DND-41 (cell line): ENCODE results near the gene ALKAL2.
A peak's percentile ranks its signal among the peaks of the same experiment; 100 is the strongest.

Experiments
- CTCF ChIP-seq: IDR thresholded peaks from 2 replicates; pipeline ENCODE4 v1.5.1; 2012; ENCODE audit warnings: borderline replicate concordance, low read length, moderate library complexity, mild to moderate bottlenecking; ENCODE audit not compliant: poor library complexity, severe bottlenecking; ENCODE audit errors: extremely low read depth
- EZH2 ChIP-seq: IDR thresholded peaks from 3 replicates; pipeline ENCODE4 v1.6.1; 2012; ENCODE audit warnings: borderline replicate concordance, low read depth, mild to moderate bottlenecking, moderate library complexity, low read length, inconsistent platforms; ENCODE audit not compliant: severe bottlenecking

DNA sequence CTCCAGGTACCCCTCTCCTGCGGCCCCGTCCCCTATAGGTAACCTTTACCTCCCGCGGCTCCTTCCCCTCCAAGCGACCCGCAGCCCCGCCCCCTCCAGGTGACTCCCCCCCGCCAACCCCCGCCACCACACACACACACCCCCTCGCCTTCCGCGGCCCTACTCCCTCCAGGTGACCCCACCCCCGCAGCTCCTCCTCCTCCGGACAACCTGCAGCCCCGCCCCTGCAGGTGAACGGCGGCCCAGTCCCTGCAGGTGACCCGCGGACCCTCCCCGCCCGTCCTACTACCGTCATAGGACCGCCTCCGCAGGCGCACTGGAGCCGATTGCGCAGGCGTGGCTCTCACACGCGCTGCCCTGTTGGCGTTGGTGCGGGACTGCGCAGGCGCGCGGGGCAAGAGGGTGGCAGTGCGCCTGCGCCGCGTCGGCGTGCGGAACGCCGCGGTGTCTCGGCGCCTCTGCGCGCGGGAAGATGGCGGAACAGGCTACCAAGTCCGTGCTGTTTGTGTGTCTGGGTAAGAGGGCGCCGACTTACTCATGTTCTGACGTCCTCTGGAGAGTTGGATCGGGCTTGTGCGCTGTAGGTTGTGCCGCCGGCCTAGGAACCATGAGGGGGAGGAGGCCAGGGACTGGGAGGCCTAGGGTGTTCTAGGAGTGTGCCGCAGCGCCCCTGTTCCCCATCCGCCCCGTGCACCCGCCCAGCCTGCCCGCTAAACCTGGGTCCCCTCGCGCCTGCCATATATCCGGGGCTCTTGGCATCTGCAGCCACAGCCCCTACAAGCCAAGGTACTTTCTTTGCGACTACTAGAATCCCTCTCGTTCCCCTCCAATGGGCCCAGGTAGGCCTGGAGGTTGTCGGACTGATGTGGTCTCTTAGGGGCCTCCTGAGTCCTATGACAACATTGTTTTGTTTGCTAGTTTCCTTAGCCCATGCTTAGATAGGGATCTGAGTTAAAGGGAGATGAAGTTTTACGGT lies 23.1 kb downstream of the ALKAL2 start, which contains the start of gene ACP1:
- TF ChIP-seq CTCF (peak; percentile 18), EZH2 (no peak)
